ENCODE data around the gene ANKRD44. TPM values are rescaled to one million over a fixed set of nuclear protein-coding genes. Genes with fewer than 3 reads are reported as not detected.
A peak's percentile ranks its signal among the peaks of the same experiment; 100 is the strongest.

Gene ANKRD44
- total and polyA plus RNA-seq, 4 donors = 25.9 to 63.5 (median 31.5) TPM

DNA sequence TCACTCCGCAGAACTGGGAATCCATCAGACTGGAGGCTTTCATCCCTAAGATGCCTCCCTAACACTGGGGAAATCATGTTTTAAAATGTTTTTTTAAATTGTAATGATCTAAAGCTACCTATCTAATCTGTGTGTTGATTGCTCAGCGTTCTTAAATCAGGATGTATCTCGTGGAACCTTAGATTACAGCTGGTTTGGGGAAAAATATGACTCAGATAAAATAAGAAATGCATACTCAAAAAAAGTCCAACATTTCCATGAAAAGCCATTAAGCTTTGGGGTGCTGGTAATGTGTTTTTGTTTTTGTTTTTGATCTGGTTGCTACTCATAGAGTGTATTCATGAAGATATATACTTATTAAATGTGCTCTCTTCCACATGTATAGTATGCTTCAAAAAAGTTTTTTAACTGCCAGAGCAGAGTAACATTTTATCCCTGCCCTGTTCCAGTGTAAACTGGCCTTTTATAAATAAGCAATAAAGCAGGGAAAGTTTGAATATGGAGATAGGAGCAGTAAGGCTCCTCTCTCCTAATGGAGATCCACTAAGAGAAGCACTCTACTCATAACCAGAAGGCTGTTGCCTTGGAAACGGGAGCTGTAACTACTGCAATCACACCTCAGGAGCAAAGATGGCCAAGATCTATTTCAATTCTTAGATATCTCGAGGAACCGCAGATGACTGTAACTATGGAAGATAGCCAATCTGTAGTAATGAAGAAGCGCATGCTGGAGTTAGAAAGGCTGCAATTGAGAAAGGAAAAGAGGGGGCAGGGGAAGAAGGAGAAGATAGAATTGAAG lies 41.6 kb downstream of the ANKRD44 start:
- Histone ChIP-seq H3K4me3 (ENCODE audit: low read depth, low read length) (no peak overlapping the region), H3K36me3 (ENCODE audit: control insufficient read depth, insufficient read depth, low read length) (no peaks in the 10 kb centered on the region), H3K27ac (ENCODE audit: low read depth, low read length) (no peak overlapping the region), H3K9me3 (ENCODE audit: control insufficient read depth, insufficient read depth, low read length) (no peaks in the 10 kb centered on the region), H3K4me1 (ENCODE audit: control insufficient read depth, insufficient read depth, low read length) (peaks cover 3% of the 10 kb centered on the region), H3K27me3 (ENCODE audit: control insufficient read depth, insufficient read depth, low read length) (no peaks in the 10 kb centered on the region)
- peak in 4 of 6 donors; percentile 40 to 94 (median 71) for DNase-seq (ENCODE audit: low read depth in 4 of 6, low spot score in 6 of 6)
- WGBS (ENCODE audit: insufficient coverage) = 53% methylated on average over 3 of the region's 7 CpGs

DNA sequence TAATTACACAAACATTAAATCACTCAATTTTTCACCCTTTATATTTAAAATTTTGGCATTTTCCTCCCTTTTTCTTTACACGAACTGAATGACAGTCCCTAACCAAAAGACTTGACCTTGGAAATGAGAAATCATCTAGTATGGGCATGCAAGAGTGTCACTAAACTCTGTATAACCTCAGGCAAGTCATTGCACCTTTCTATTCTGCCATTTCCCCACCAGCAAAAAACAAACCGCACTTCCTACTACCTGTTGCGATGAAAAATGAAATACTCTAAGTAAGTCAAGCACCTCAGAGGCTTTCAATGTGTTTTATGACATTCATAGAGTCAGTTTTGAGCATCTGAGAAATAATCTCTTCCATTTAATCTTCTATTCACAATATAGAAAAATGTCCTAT lies 44.1 kb downstream of the ANKRD44 start:
- Histone ChIP-seq H3K9me3 (ENCODE audit: control insufficient read depth, insufficient read depth, low read length) (no peaks in the 10 kb centered on the region), H3K27me3 (ENCODE audit: control insufficient read depth, insufficient read depth, low read length) (no peaks in the 10 kb centered on the region), H3K27ac (ENCODE audit: low read depth, low read length) (no peak overlapping the region), H3K36me3 (ENCODE audit: control insufficient read depth, insufficient read depth, low read length) (no peaks in the 10 kb centered on the region), H3K4me1 (ENCODE audit: control insufficient read depth, insufficient read depth, low read length) (no peaks in the 10 kb centered on the region), H3K4me3 (ENCODE audit: low read depth, low read length) (no peak overlapping the region)
- DNase-seq (ENCODE audit: low read depth in 4 of 6, low spot score in 6 of 6) = no peak
- WGBS (ENCODE audit: insufficient coverage) = 100% methylated on average over 1 of the region's 3 CpGs

DNA sequence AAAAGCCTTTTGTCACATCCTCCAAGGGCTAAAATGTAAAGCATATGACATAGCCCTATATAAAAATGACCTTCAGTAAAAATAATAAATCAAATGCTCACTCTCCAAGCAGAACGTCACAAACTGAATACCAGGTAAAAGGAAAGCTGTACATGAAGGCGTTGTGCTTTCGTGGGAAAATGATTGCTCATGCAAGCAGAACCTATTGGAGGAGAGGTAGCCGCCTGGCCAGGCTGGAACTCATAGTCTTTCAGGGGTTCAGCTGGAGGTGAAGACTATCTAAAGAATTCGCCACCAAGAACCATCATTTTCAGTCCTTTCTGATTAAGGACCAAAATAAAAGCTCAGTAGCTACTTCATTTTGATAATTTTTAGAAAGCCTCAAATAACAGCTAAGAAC lies 44.7 kb downstream of the ANKRD44 start:
- Histone ChIP-seq H3K4me3 (ENCODE audit: low read depth, low read length) (no peak overlapping the region), H3K4me1 (ENCODE audit: control insufficient read depth, insufficient read depth, low read length) (no peaks in the 10 kb centered on the region), H3K9me3 (ENCODE audit: control insufficient read depth, insufficient read depth, low read length) (no peaks in the 10 kb centered on the region), H3K36me3 (ENCODE audit: control insufficient read depth, insufficient read depth, low read length) (no peaks in the 10 kb centered on the region), H3K27ac (ENCODE audit: low read depth, low read length) (no peak overlapping the region), H3K27me3 (ENCODE audit: control insufficient read depth, insufficient read depth, low read length) (no peaks in the 10 kb centered on the region)
- WGBS (ENCODE audit: insufficient coverage) = 43% methylated on average over 2 of the region's 5 CpGs
- peak in 1 of 6 donors; percentile 59 for DNase-seq (ENCODE audit: low read depth in 4 of 6, low spot score in 6 of 6)

DNA sequence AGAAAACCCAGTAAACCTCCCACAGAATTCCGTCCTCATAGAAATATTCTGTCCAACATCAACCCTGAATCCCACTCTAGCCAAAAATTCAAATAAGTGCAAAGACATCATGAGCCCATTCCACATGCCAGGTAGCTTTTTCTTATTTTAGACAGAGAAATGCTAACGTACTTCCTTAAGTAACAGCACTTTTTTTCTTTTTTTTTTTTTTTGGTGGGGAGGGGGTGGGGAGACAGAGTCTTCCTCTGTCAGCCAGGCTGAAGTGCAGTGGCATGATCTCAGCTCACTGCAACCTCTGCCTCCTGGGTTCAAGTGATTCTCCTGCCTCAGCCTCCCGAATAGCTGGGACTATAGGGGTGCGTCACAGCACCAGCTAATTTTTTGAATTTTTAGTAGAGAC lies 45.5 kb downstream of the ANKRD44 start:
- Histone ChIP-seq H3K4me1 (ENCODE audit: control insufficient read depth, insufficient read depth, low read length) (no peaks in the 10 kb centered on the region), H3K4me3 (ENCODE audit: low read depth, low read length) (no peak overlapping the region), H3K36me3 (ENCODE audit: control insufficient read depth, insufficient read depth, low read length) (no peaks in the 10 kb centered on the region), H3K27ac (ENCODE audit: low read depth, low read length) (no peak overlapping the region), H3K27me3 (ENCODE audit: control insufficient read depth, insufficient read depth, low read length) (no peaks in the 10 kb centered on the region), H3K9me3 (ENCODE audit: control insufficient read depth, insufficient read depth, low read length) (no peaks in the 10 kb centered on the region)
- DNase-seq (ENCODE audit: low read depth in 4 of 6, low spot score in 6 of 6) = no peak
- WGBS (ENCODE audit: insufficient coverage) = 96% methylated on average over 3 of the region's 4 CpGs

DNA sequence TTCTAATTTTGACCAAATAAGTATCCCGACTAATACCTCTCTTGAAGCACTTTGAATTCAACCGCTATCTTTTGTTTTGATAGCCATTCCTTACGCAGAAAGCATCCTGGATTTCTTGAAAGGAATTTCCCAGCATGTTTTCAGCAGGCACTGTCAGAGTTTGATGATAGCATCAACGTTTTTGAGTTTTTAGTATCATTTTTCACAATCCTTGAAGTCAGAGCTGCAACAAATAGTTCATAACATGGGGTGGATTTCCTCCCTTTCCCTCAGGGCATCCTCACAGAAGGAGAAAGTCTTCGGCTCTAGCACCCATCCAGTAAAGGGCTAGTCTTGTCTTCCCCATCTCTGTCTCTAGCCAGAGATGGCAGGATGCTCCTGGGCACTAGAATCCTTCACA lies 46.2 kb downstream of the ANKRD44 start:
- Histone ChIP-seq H3K36me3 (ENCODE audit: control insufficient read depth, insufficient read depth, low read length) (no peaks in the 10 kb centered on the region), H3K27ac (ENCODE audit: low read depth, low read length) (no peak overlapping the region), H3K4me3 (ENCODE audit: low read depth, low read length) (no peak overlapping the region), H3K9me3 (ENCODE audit: control insufficient read depth, insufficient read depth, low read length) (no peaks in the 10 kb centered on the region), H3K4me1 (ENCODE audit: control insufficient read depth, insufficient read depth, low read length) (no peaks in the 10 kb centered on the region), H3K27me3 (ENCODE audit: control insufficient read depth, insufficient read depth, low read length) (no peaks in the 10 kb centered on the region)
- DNase-seq (ENCODE audit: low read depth in 4 of 6, low spot score in 6 of 6) = no peak
- no CpG with 5 or more reads among the region's 5 CpGs for WGBS (ENCODE audit: insufficient coverage)

DNA sequence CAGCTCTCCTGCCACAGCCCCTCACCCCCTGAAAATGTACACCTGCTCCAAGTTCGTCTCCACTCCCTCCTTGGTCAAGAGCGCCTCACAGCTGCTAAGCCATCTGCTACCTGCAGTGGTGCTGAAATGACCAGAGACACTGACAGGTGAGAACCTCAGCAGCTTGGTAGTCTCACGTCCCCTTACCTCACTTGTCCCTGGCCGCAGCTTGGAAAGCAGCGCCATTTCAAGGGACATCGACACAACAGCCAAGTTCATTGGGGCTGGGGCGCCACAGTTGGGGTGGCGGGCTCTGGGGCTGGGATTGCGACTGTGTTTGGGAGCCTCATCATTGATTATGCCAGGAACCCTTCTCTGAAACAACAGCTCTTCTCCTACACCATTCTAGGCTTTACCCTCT lies 47.5 kb downstream of the ANKRD44 start:
- no peaks in the 10 kb centered on the region for H3K9me3 ChIP-seq (ENCODE audit: control insufficient read depth, insufficient read depth, low read length)
- 94% methylated on average over 9 of the region's 9 CpGs for WGBS (ENCODE audit: insufficient coverage)
- no peak overlapping the region for H3K27ac ChIP-seq (ENCODE audit: low read depth, low read length)
- H3K4me3 ChIP-seq (ENCODE audit: low read depth, low read length) = no peak overlapping the region
- no peaks in the 10 kb centered on the region for H3K4me1 ChIP-seq (ENCODE audit: control insufficient read depth, insufficient read depth, low read length)
- H3K36me3 ChIP-seq (ENCODE audit: control insufficient read depth, insufficient read depth, low read length) = no peaks in the 10 kb centered on the region
- DNase-seq (ENCODE audit: low read depth in 4 of 6, low spot score in 6 of 6) = no peak
- H3K27me3 ChIP-seq (ENCODE audit: control insufficient read depth, insufficient read depth, low read length) = no peaks in the 10 kb centered on the region

DNA sequence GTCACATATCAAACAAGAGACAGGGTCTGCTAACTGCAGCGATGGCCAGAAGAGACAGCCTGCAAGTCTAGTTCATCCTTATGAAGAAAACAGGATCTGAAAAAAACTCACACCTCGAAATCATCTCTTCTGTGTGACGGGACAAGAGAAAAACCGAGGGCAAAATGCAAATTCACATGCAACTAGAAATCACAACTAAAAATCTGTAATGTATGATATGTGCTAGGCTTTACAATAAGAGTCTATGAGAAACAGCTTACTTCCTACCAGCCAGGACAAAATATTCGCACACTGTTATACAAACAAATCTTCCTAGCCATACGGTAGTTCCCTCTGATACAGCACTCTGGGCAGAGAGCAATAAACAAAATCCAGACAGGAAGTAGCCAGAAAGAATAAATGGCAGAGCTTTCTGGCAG lies 48.8 kb downstream of the ANKRD44 start:
- no peak for DNase-seq (ENCODE audit: low read depth in 4 of 6, low spot score in 6 of 6)
- 54% methylated on average over 2 of the region's 6 CpGs for WGBS (ENCODE audit: insufficient coverage)
- H3K27me3 ChIP-seq (ENCODE audit: control insufficient read depth, insufficient read depth, low read length) = no peaks in the 10 kb centered on the region
- H3K36me3 ChIP-seq (ENCODE audit: control insufficient read depth, insufficient read depth, low read length) = no peaks in the 10 kb centered on the region
- no peaks in the 10 kb centered on the region for H3K9me3 ChIP-seq (ENCODE audit: control insufficient read depth, insufficient read depth, low read length)
- H3K4me1 ChIP-seq (ENCODE audit: control insufficient read depth, insufficient read depth, low read length) = no peaks in the 10 kb centered on the region
- no peak overlapping the region for H3K4me3 ChIP-seq (ENCODE audit: low read depth, low read length)
- H3K27ac ChIP-seq (ENCODE audit: low read depth, low read length) = no peak overlapping the region

DNA sequence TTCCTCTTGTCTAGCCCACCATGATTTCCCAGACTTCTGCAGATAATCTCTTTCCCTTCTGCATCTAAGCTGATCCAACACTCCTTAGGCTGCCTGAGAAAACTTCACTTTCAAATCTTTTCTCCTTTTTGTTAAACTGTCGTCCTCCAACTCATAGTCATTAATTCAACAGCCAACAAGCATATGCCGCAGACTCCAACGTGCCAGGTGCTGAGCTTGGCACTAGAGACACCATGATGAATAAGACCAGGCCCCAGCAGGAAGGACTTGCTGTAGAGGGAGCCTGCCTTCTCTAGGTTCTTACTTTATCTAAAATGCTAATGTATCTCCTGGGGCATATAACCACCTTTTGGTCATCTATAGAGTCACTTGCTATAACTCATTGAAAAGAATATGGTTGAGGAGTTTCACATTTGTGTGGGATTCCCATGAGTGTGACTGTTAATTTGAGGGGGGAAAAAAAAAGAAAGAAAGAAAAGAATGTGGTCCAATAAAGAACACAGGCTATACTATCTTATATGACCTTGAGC lies 51.0 kb downstream of the ANKRD44 start:
- Histone ChIP-seq H3K27ac (ENCODE audit: low read depth, low read length) (no peak overlapping the region), H3K9me3 (ENCODE audit: control insufficient read depth, insufficient read depth, low read length) (no peaks in the 10 kb centered on the region), H3K27me3 (ENCODE audit: control insufficient read depth, insufficient read depth, low read length) (no peaks in the 10 kb centered on the region), H3K4me3 (ENCODE audit: low read depth, low read length) (no peak overlapping the region), H3K36me3 (ENCODE audit: control insufficient read depth, insufficient read depth, low read length) (no peaks in the 10 kb centered on the region), H3K4me1 (ENCODE audit: control insufficient read depth, insufficient read depth, low read length) (peaks cover 11% of the 10 kb centered on the region)
- no CpG with 5 or more reads among the region's 3 CpGs for WGBS (ENCODE audit: insufficient coverage)
- DNase-seq (ENCODE audit: low read depth in 4 of 6, low spot score in 6 of 6) = no peak

DNA sequence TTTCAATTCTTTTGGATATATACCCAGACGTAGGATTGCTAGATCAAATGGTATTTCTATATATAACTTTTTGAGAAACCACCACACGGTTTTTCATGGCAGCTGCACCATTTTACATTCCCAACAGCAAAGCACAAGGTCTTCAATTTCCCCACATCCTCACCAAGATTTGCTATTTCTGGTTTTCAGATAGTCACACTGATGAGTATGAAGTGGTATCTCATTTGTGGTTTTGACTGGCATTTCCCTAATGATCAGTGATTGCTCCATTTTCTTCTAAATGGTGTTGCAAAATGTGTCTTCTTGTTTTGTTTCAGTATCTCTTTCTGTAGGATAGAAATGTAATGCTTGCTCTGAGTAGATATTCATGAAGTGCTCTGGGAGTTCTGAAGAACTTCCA lies 52.0 kb downstream of the ANKRD44 start:
- no peak overlapping the region for H3K27ac ChIP-seq (ENCODE audit: low read depth, low read length)
- H3K36me3 ChIP-seq (ENCODE audit: control insufficient read depth, insufficient read depth, low read length) = no peaks in the 10 kb centered on the region
- no CpG with 5 or more reads among the region's 2 CpGs for WGBS (ENCODE audit: insufficient coverage)
- no peaks in the 10 kb centered on the region for H3K27me3 ChIP-seq (ENCODE audit: control insufficient read depth, insufficient read depth, low read length)
- H3K4me3 ChIP-seq (ENCODE audit: low read depth, low read length) = no peak overlapping the region
- no peak for DNase-seq (ENCODE audit: low read depth in 4 of 6, low spot score in 6 of 6)
- no peaks in the 10 kb centered on the region for H3K9me3 ChIP-seq (ENCODE audit: control insufficient read depth, insufficient read depth, low read length)
- H3K4me1 ChIP-seq (ENCODE audit: control insufficient read depth, insufficient read depth, low read length) = peaks cover 11% of the 10 kb centered on the region

DNA sequence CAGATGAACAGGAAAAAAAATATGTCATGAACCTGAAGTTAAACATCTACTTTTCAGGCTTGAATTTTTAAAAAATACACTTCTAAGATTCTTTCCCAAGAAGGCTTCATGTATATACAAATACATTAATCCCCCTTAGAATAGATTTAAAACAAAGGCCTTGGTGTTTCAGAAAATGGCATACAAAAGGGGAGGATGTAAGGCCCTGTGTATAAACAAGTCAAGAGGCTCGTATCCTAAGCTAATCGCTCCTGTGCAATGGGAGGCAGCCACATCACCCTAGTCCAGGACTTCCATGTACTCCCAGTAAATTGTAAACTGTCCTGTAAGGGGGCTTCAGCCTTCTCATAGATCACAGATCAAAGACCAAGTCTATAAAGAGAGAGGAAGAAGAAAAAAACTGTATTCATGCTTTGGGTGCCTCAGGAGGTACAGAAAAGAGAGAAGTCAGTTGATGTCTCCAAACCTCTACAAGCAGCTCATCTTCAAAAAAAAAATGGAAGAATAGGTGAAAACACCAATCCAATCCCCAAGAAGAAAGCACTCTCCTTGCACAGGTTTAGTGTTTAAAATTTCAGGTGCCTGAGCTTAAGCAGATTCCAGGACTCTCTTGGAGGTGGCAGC lies 53.9 kb downstream of the ANKRD44 start:
- Histone ChIP-seq H3K27ac (ENCODE audit: low read depth, low read length) (peak overlapping the region; percentile 81), H3K4me3 (ENCODE audit: low read depth, low read length) (no peak overlapping the region), H3K36me3 (ENCODE audit: control insufficient read depth, insufficient read depth, low read length) (no peaks in the 10 kb centered on the region), H3K4me1 (ENCODE audit: control insufficient read depth, insufficient read depth, low read length) (peaks cover 11% of the 10 kb centered on the region), H3K27me3 (ENCODE audit: control insufficient read depth, insufficient read depth, low read length) (no peaks in the 10 kb centered on the region), H3K9me3 (ENCODE audit: control insufficient read depth, insufficient read depth, low read length) (no peaks in the 10 kb centered on the region)
- WGBS (ENCODE audit: insufficient coverage) = no CpG with 5 or more reads among the region's 2 CpGs
- DNase-seq (ENCODE audit: low read depth in 4 of 6, low spot score in 6 of 6) = no peak

Measured in spinal cord (tissue), 10 donors.